Vagina (tissue), 2 donors: ENCODE data around the gene DAB2. TPM values are rescaled to one million over a fixed set of nuclear protein-coding genes. Genes with fewer than 3 reads are reported as not detected.

Source experiments
- DNase-seq, 2 donors: peaks; one replicate each; pipeline ENCODE4 v3.0.0-alpha.2; 2017; ENCODE audit errors: extremely low spot score in 2 of 2
- H3K27ac ChIP-seq: fragments of 200-600 bp; sonication (generic); one replicate; pipeline ENCODE4 v1.5.1; 2019
- H3K27me3 ChIP-seq: fragments of 200-600 bp; sonication (generic); one replicate; pipeline ENCODE4 v1.5.1; 2019
- H3K36me3 ChIP-seq, 2 donors: fragments of 200-600 bp; sonication (generic); one replicate each; pipeline ENCODE4 v1.5.1; 2017 to 2019
- H3K4me1 ChIP-seq: fragments of 200-600 bp; sonication (generic); one replicate; pipeline ENCODE4 v1.5.1; 2019
- H3K4me3 ChIP-seq, 2 donors: fragments of 200-600 bp; sonication (generic); 1 replicate in 1 of 2; 2 replicates in 1 of 2; pipeline ENCODE4 v1.5.1; 2016 to 2019
- H3K9me3 ChIP-seq: fragments of 200-600 bp; sonication (generic); one replicate; pipeline ENCODE4 v1.5.1; 2019
- POLR2A ChIP-seq, 2 donors: fragments of 450-650 bp; IDR thresholded peaks; one replicate each; pipeline ENCODE4 v1.6.1; 2017; ENCODE audit warnings: antibody characterized with exemption in 2 of 2, mild to moderate bottlenecking in 2 of 2, moderate library complexity in 2 of 2
- POLR2AphosphoS5 ChIP-seq, 2 donors: sonication (generic); formaldehyde crosslinking; IDR thresholded peaks; one replicate each; pipeline ENCODE4 v1.9.0; 2017; ENCODE audit warnings: antibody characterized with exemption in 2 of 2, mild to moderate bottlenecking in 2 of 2, low read depth in 1 of 2; ENCODE audit not compliant: insufficient read depth in 1 of 2
- intact Hi-C: fragments of 100-400 bp; cut with DNase I; formaldehyde crosslinking; loops from one replicate; pipeline ENCODE4 v1.15.1; 2023
- total RNA-seq: library from RNA; depleted of rRNA; stranded (reverse); fragments of >200 nt; gene quantifications from one replicate; pipeline ENCODE4 v1.2.3, GENCODE V29; 2016
- TF ChIP-seq, protein P1 (sequence below), 3 experiments: fragments of 450-650 bp in 2 of 3; fragments of 200-600 bp in 1 of 3; sonication (generic) in 1 of 3; IDR thresholded peaks; one replicate each; pipeline ENCODE4 v1.5.1; 2017 to 2019; ENCODE audit warnings: antibody characterized with exemption in 3 of 3, mild to moderate bottlenecking in 2 of 3, moderate library complexity in 2 of 3

The DAB2 gene
- total RNA-seq, 1 donor from 2014 or later, result 60.4 TPM

DNA sequence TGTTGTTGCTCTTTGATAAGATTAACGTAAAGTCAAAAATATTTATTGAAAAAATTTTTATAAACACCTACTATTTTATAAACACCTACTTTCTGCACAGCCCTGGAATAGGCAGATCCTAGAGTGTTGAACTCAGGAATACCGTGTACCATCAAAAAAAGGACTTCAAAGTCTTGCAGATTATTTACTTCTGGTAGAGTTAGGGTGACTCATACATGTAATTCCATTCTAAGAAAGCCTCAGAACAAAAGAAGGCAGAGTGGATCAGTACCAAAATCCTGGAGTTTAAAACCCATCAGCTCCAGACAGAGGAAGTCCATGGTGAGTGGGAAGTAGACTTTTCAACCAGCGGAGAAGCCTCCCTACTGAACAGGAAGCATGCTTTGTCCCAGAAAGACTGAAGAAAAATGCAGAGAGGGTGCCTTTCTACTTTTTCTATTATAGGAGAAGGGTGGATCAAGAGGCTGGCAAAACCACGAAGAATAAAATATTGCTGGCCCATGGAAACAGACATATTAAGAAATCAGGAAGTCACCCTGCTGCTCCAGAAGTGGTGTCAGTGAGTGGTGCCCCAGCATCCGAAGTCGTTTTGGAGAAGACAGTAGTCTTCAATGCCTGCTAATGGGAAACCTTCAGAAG is 45.1 kb upstream of the DAB2 start:
- intact Hi-C loops, result no loop called here
- H3K4me1 ChIP-seq, result no peaks in the 10 kb centered on the region
- H3K9me3 ChIP-seq, result no peaks in the 10 kb centered on the region
- no peak overlapping the region for H3K27ac ChIP-seq
- H3K36me3 ChIP-seq, result no peaks in the 10 kb centered on the region
- H3K4me3 ChIP-seq, result no peak overlapping the region
- H3K27me3 ChIP-seq, result no peaks in the 10 kb centered on the region
- no peak for TF ChIP-seq POLR2A (IDR thresholded peaks at IDR 0.05)
- no peak for TF ChIP-seq POLR2AphosphoS5 (IDR thresholded peaks at IDR 0.05; ENCODE audit: insufficient read depth in 1 of 2, low read depth in 1 of 2)
- TF ChIP-seq, protein P1, sequence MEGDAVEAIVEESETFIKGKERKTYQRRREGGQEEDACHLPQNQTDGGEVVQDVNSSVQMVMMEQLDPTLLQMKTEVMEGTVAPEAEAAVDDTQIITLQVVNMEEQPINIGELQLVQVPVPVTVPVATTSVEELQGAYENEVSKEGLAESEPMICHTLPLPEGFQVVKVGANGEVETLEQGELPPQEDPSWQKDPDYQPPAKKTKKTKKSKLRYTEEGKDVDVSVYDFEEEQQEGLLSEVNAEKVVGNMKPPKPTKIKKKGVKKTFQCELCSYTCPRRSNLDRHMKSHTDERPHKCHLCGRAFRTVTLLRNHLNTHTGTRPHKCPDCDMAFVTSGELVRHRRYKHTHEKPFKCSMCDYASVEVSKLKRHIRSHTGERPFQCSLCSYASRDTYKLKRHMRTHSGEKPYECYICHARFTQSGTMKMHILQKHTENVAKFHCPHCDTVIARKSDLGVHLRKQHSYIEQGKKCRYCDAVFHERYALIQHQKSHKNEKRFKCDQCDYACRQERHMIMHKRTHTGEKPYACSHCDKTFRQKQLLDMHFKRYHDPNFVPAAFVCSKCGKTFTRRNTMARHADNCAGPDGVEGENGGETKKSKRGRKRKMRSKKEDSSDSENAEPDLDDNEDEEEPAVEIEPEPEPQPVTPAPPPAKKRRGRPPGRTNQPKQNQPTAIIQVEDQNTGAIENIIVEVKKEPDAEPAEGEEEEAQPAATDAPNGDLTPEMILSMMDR (IDR thresholded peaks at IDR 0.05), result no peak
- no peak for DNase-seq

DNA sequence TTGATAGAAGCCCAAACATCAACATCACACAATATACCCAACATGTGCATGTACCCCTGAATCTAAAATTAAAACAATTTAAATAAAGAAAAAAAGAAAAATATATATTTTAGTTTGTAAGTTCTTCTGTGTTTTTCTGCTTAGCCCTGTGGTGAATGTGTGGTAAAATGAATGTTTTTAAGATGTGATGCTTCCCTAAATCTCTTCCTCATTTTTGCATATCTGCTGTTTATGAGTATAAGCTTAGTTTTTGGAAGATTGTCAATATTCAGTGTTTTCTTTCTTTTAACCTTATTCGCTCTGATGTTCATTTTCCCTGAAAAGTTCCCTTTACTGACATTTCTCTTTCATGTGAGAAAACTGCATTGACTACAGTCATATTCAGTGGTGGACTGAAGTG is 44.4 kb upstream of the DAB2 start:
- no peak overlapping the region for H3K4me3 ChIP-seq
- intact Hi-C loops, result no loop called here
- no peaks in the 10 kb centered on the region for H3K9me3 ChIP-seq
- no peaks in the 10 kb centered on the region for H3K36me3 ChIP-seq
- no peak overlapping the region for H3K27ac ChIP-seq
- DNase-seq, result no peak
- TF ChIP-seq, protein P1 (IDR thresholded peaks at IDR 0.05), result no peak
- no peak for TF ChIP-seq POLR2AphosphoS5 (IDR thresholded peaks at IDR 0.05; ENCODE audit: insufficient read depth in 1 of 2, low read depth in 1 of 2)
- TF ChIP-seq POLR2A (IDR thresholded peaks at IDR 0.05), result no peak
- no peaks in the 10 kb centered on the region for H3K4me1 ChIP-seq
- no peaks in the 10 kb centered on the region for H3K27me3 ChIP-seq

DNA sequence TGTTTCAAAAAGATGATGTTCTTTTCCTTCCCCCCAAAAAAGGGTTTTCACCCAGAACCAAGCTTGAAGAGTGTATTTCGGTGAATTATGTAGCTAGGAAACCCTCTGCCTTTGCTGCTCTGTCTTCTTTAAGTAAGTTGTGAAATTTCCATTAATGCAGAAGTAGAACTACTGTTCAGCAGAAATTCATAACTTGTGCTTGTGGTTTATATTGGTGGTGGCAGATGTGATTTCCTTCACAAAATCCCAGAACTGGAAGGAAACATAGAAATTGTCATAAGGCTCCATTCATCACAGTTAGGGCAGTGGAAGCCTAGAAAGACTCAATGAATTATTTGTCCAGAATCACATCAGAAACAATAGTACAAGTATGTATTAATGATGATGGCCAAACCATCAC is 42.1 kb upstream of the DAB2 start:
- no peaks in the 10 kb centered on the region for H3K27me3 ChIP-seq
- intact Hi-C loops, result no loop called here
- H3K9me3 ChIP-seq, result no peaks in the 10 kb centered on the region
- DNase-seq, result no peak
- H3K36me3 ChIP-seq, result no peaks in the 10 kb centered on the region
- TF ChIP-seq, protein P1 (IDR thresholded peaks at IDR 0.05), result no peak
- TF ChIP-seq POLR2AphosphoS5 (IDR thresholded peaks at IDR 0.05; ENCODE audit: insufficient read depth in 1 of 2, low read depth in 1 of 2), result no peak
- no peak for TF ChIP-seq POLR2A (IDR thresholded peaks at IDR 0.05)
- no peaks in the 10 kb centered on the region for H3K4me1 ChIP-seq
- no peak overlapping the region for H3K4me3 ChIP-seq
- H3K27ac ChIP-seq, result no peak overlapping the region

DNA sequence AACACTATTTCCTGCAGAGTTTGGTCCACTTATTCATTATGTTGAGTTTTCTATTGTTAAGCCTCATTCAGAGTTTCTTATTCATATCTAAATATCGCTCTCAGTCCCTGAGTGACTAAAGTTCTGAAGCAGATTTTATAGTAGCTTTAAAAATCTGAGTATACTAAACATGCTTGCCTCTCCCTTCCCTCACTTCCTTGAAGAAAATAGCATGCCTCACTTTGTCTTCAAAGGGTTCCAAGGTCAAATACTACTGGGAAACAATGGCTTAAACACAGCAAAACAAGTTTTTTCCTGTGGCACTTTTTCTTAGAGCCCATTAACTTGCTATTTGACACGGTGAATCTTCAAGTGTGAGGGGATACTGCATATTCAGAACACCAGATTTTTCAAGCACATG is 41.1 kb upstream of the DAB2 start:
- Histone ChIP-seq H3K4me3 (no peak overlapping the region), H3K4me1 (no peaks in the 10 kb centered on the region), H3K9me3 (no peaks in the 10 kb centered on the region), H3K27ac (no peak overlapping the region), H3K27me3 (no peaks in the 10 kb centered on the region), H3K36me3 (no peaks in the 10 kb centered on the region)
- intact Hi-C loops, result no loop called here
- TF ChIP-seq, protein P1 (IDR thresholded peaks at IDR 0.05), result no peak
- TF ChIP-seq POLR2A (IDR thresholded peaks at IDR 0.05) (no peak), POLR2AphosphoS5 (IDR thresholded peaks at IDR 0.05; ENCODE audit: insufficient read depth in 1 of 2, low read depth in 1 of 2) (no peak)
- no peak for DNase-seq

DNA sequence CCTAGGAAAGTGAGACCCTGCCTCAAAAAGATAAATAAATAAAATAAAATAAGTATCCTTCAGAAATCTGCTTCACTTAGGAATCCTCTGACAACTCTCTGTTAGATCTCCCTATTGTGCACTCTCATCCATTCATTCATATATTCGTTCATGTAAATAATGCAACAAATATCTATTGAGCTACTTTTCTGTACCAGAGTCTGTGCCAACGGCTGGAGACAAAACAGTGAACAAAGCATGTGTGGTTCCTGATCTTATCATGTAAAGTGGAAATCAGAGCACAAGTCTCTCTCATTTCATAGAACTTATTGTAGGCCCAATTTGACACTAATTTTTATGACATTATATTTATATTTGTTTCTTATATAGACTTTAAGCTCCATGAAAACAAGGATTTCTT is 40.3 kb upstream of the DAB2 start:
- Histone ChIP-seq H3K9me3 (no peaks in the 10 kb centered on the region), H3K27me3 (no peaks in the 10 kb centered on the region), H3K4me1 (no peaks in the 10 kb centered on the region), H3K4me3 (no peak overlapping the region), H3K27ac (no peak overlapping the region), H3K36me3 (no peaks in the 10 kb centered on the region)
- no peak for DNase-seq
- intact Hi-C loops, result no loop called here
- no peak for TF ChIP-seq POLR2A (IDR thresholded peaks at IDR 0.05)
- TF ChIP-seq, protein P1 (IDR thresholded peaks at IDR 0.05), result no peak
- TF ChIP-seq POLR2AphosphoS5 (IDR thresholded peaks at IDR 0.05; ENCODE audit: insufficient read depth in 1 of 2, low read depth in 1 of 2), result no peak
